GM21367 (cell line): Measurements from ENCODE around the gene PPM1J.
"Not testable (repeated sequence)": the region's sequence is repeated elsewhere in the genome, so short reads cannot be mapped to it uniquely, and the experiment has no call there.

Experiments used
- ATAC-seq: cut with Tn5 transposase; IDR thresholded peaks from one replicate; pipeline ENCODE4 v1.9.1; 2021; ENCODE audit not compliant: unreplicated experiment

The PPM1J gene

GRCh38 chr1:112715264-112716053 lies at the start of gene PPM1J:
TSS of gene PPM1J (minus strand) at chr1:112715332. CDS start at chr1:112715301, 31 bp downstream.
- ATAC-seq: peak; percentile 65

- ATAC-seq: no peak
Observed at GRCh38 chr1:112762541-112763500, 47.7 kb upstream of the PPM1J start.

- no peak for ATAC-seq
Observed at GRCh38 chr1:112761714-112762480, 46.8 kb upstream of the PPM1J start.

GRCh38 chr1:112759228-112759627 lies 44.1 kb upstream of the PPM1J start:
- no peak for ATAC-seq

GRCh38 chr1:112754116-112754628 lies 39.0 kb upstream of the PPM1J start:
- no peak for ATAC-seq

- no peak for ATAC-seq
Observed at GRCh38 chr1:112748396-112748795, 33.3 kb upstream of the PPM1J start.

- no peak for ATAC-seq
Observed at GRCh38 chr1:112744009-112744578, 29.0 kb upstream of the PPM1J start.

- ATAC-seq: no peak
Observed at GRCh38 chr1:112743174-112744008, 28.3 kb upstream of the PPM1J start.

GRCh38 chr1:112737573-112737972 lies 22.4 kb upstream of the PPM1J start:
- ATAC-seq: no peak

- ATAC-seq: no peak
Observed at GRCh38 chr1:112735752-112736151, 20.6 kb upstream of the PPM1J start.

GRCh38 chr1:112731451-112731850 lies 16.3 kb upstream of the PPM1J start:
- ATAC-seq: no peak

GRCh38 chr1:112729909-112730308 lies 14.8 kb upstream of the PPM1J start:
- ATAC-seq: no peak

GRCh38 chr1:112729011-112729410 lies 13.9 kb upstream of the PPM1J start:
- not testable (repeated sequence) for ATAC-seq

- not testable (repeated sequence) for ATAC-seq
Observed at GRCh38 chr1:112728306-112728971, 13.3 kb upstream of the PPM1J start.

- no peak for ATAC-seq
Observed at GRCh38 chr1:112727716-112728115, 12.6 kb upstream of the PPM1J start.

- ATAC-seq: not testable (repeated sequence)
Observed at GRCh38 chr1:112724240-112724639, 9.1 kb upstream of the PPM1J start.

GRCh38 chr1:112723511-112723839 lies 8.3 kb upstream of the PPM1J start:
- ATAC-seq: no peak

GRCh38 chr1:112722601-112723510 lies 7.7 kb upstream of the PPM1J start:
- ATAC-seq: no peak
